ENCODE results near the gene CFAP46. TPM values are rescaled to one million over a fixed set of nuclear protein-coding genes. Genes with fewer than 3 reads are reported as not detected.

CFAP46 gene
- total and polyA plus RNA-seq, 12 donors = 0.15 to 5.5 (median 1.1) TPM; not detected in 3

GRCh38 chr10:132989476-132990415, 47.4 kb upstream of the CFAP46 start:
- no peaks in the 10 kb centered on the region for H3K27me3 ChIP-seq
- no peak overlapping the region for H3K4me3 ChIP-seq
- TF ChIP-seq POLR2A (IDR thresholded peaks at IDR 0.05) = no peak
- no peak for TF ChIP-seq CTCF (IDR thresholded peaks at IDR 0.05)
- no peak for DNase-seq
- intact Hi-C loops (cut with DNase I) = no loop called here
- no peaks in the 10 kb centered on the region for H3K9me3 ChIP-seq (replicated peaks in 1 of 3)
- no peak overlapping the region for H3K27ac ChIP-seq
- no peaks in the 10 kb centered on the region for H3K4me1 ChIP-seq (replicated peaks in 1 of 2)
- H3K36me3 ChIP-seq (replicated peaks in 1 of 2) = no peaks in the 10 kb centered on the region
- 89 to 92% (median 92%) methylated on average over 40 to 46 of the region's 46 CpGs for WGBS, 4 donors

GRCh38 chr10:132988988-132989387, 46.6 kb upstream of the CFAP46 start:
- Histone ChIP-seq H3K9me3 (replicated peaks in 1 of 3) (no peaks in the 10 kb centered on the region), H3K4me1 (replicated peaks in 1 of 2) (no peaks in the 10 kb centered on the region), H3K36me3 (replicated peaks in 1 of 2) (no peaks in the 10 kb centered on the region), H3K27ac (no peak overlapping the region), H3K27me3 (no peaks in the 10 kb centered on the region), H3K4me3 (no peak overlapping the region)
- WGBS, 4 donors = 84 to 91% (median 88%) methylated on average over 5 to 7 of the region's 8 CpGs
- intact Hi-C loops (cut with DNase I) = no loop called here
- DNase-seq = no peak
- TF ChIP-seq CTCF (IDR thresholded peaks at IDR 0.05) (no peak), POLR2A (IDR thresholded peaks at IDR 0.05) (no peak)

GRCh38 chr10:132987671-132988571, 45.6 kb upstream of the CFAP46 start:
- intact Hi-C loops (cut with DNase I) = no loop called here
- no peak for DNase-seq
- 70 to 77% (median 73%) methylated on average over 20 to 29 of the region's 29 CpGs for WGBS, 4 donors

More at GRCh38 chr10:132987671-132988571, 45.6 kb upstream of the CFAP46 start:
- Histone ChIP-seq H3K27me3 (no peaks in the 10 kb centered on the region), H3K4me1 (replicated peaks in 1 of 2) (no peaks in the 10 kb centered on the region), H3K27ac (no peak overlapping the region), H3K36me3 (replicated peaks in 1 of 2) (no peaks in the 10 kb centered on the region), H3K4me3 (no peak overlapping the region), H3K9me3 (replicated peaks in 1 of 3) (no peaks in the 10 kb centered on the region)
- TF ChIP-seq POLR2A (IDR thresholded peaks at IDR 0.05) (no peak), CTCF (IDR thresholded peaks at IDR 0.05) (no peak)

Measured in adrenal gland (tissue), 12 donors.